ENCODE measurements around the gene AIDA.

DNA sequence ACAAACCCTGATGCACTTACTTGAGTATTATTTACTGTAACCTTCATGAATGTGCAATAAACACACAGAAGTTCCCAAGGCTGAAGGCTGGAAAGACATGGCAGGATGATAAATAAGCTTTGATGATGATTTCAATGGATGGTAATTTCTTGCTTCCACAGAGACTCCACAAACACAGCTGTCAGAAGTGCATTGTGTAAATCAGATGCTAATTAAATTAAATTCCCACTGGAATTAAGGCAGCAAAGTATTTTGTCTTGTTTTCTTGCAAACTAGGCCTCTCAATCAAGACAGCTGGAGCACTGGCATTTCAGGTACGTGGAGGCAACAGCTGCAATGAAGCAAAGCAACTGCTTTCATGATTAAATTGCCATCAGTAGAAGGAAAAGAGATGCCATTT, 48.8 kb upstream of the AIDA start:
- TF ChIP-seq, protein P1, sequence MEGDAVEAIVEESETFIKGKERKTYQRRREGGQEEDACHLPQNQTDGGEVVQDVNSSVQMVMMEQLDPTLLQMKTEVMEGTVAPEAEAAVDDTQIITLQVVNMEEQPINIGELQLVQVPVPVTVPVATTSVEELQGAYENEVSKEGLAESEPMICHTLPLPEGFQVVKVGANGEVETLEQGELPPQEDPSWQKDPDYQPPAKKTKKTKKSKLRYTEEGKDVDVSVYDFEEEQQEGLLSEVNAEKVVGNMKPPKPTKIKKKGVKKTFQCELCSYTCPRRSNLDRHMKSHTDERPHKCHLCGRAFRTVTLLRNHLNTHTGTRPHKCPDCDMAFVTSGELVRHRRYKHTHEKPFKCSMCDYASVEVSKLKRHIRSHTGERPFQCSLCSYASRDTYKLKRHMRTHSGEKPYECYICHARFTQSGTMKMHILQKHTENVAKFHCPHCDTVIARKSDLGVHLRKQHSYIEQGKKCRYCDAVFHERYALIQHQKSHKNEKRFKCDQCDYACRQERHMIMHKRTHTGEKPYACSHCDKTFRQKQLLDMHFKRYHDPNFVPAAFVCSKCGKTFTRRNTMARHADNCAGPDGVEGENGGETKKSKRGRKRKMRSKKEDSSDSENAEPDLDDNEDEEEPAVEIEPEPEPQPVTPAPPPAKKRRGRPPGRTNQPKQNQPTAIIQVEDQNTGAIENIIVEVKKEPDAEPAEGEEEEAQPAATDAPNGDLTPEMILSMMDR (IDR thresholded peaks at IDR 0.05), result no peak
- TF ChIP-seq POLR2AphosphoS5 (IDR thresholded peaks at IDR 0.05), result no peak
- TF ChIP-seq POLR2A (IDR thresholded peaks at IDR 0.05), result no peak
